Astrocyte of the hippocampus (primary cell): ENCODE data around the gene SAA4.
"Not testable (repeated sequence)": the region's sequence is repeated elsewhere in the genome, so short reads cannot be mapped to it uniquely, and the experiment has no call there.

ENCODE experiments used
- DNase-seq: peaks from one replicate; pipeline ENCODE4 v3.0.0; 2011; ENCODE audit warnings: low read depth, low spot score

SAA4 gene

DNA sequence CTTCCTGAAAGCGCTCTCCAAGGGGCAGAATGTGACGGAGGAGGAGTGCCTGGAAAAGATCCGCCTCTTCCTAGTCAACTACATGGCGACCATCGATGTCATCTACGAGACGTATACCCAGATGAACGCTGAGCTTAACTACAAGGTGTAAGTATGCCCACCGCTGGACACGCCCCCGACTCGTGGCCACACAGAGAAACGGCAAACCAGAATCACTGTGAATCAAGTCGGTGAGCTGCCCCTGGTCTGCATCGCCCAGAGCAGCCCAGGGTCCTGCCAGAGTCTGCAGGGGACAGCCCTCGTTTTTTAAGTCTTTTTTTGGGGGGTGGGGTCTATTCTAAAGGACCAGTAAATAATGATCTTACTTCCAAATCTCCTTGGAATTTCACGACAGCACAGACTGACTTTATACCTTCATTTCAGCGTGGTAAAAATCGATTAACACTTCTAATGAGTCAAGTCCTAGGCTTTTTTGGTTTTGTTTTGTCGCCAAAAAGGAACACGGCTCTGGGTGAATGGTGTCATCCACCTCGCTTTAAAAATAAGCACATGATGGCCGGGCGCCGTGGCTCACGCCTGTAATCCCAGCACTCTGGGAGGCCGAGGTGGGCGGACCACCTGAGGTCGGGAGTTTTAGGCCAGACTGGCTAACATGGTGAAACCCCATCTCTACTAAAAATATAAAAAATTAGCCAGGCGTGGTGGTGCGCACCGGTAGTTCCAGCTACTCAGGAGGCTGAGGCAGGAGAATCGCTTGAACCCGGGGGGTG is 46.9 kb downstream of the SAA4 start:
- not testable (repeated sequence) for DNase-seq

GRCh38 chr11:18188796-18189195 is 47.8 kb downstream of the SAA4 start:
- DNase-seq: no peak
